MG63 (cell line): ENCODE results near the gene USP27X. TPM values are rescaled to one million over a fixed set of nuclear protein-coding genes. Genes with fewer than 3 reads are reported as not detected.

Experiments
- DNase-seq: peaks from one replicate; pipeline ENCODE4 v3.0.0-alpha.2; 2020
- H3K27me3 ChIP-seq: fragments of 250-450 bp; sonication (Bioruptor Pico); 2 replicates; pipeline ENCODE4 v1.5.1; 2020; ENCODE audit warnings: mild to moderate bottlenecking, moderate library complexity
- H3K36me3 ChIP-seq: fragments of 250-450 bp; sonication (Bioruptor Pico); 2 replicates; pipeline ENCODE4 v1.5.1; 2020; ENCODE audit warnings: mild to moderate bottlenecking, moderate library complexity
- H3K4me3 ChIP-seq: fragments of 250-450 bp; sonication (Bioruptor Pico); 2 replicates; pipeline ENCODE4 v1.5.1; 2020; ENCODE audit warnings: mild to moderate bottlenecking, moderate library complexity
- H3K9me3 ChIP-seq: fragments of 250-450 bp; sonication (Bioruptor Pico); 2 replicates; pipeline ENCODE4 v1.5.1; 2020; ENCODE audit warnings: mild to moderate bottlenecking, moderate library complexity
- total RNA-seq: library from RNA; depleted of rRNA; stranded (reverse); fragments of >200 nt; shearing (Covaris generic); gene quantifications from 2 replicates; pipeline ENCODE4 v1.2.3, GENCODE V29; 2014; ENCODE audit warnings: low replicate concordance; rRNA removed

Gene USP27X
- total RNA-seq, 1 experiment from 2014 or later: 0.56 TPM

GRCh38 chrX:49925176-49925575 lies 45.9 kb downstream of the USP27X start:
- Histone ChIP-seq H3K4me3 (no peak overlapping the region), H3K27me3 (no peaks in the 10 kb centered on the region), H3K9me3 (no peaks in the 10 kb centered on the region), H3K36me3 (no peaks in the 10 kb centered on the region)
- DNase-seq: no peak

DNA sequence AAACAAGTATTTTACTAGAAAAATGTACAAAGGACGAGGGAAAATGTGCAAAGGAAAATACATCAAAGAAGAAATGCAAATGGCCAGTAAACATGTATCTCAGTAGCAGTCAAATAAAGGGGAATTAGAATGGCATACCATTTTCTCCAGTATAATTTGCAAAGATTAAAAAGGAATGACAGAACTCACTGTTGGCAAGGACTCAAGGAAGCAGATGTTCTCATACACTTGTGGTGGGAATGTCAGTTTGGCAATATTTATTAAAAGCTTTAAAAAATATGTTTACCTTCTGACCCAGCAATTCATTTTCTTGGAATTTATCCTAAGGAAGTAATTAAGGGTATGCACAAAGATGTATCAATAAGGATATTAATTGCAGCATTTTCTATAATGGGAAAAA lies 50.8 kb downstream of the USP27X start:
- Histone ChIP-seq H3K4me3 (no peak overlapping the region), H3K9me3 (no peaks in the 10 kb centered on the region), H3K27me3 (no peaks in the 10 kb centered on the region), H3K36me3 (no peaks in the 10 kb centered on the region)
- DNase-seq: no peak

Other genes starting within 250 kb of the USP27X start
- not detected in 2 replicates for gene PAGE1, start 183.5 kb upstream of the USP27X start, total RNA-seq
- gene PAGE4, start 50.2 kb upstream of the USP27X start, total RNA-seq: not detected in 2 replicates
- 0.76 and 0.86 TPM in 2 replicates for gene CLCN5, start 43.1 kb downstream of the USP27X start, total RNA-seq